ENCODE data around the gene C12orf75.
"Not testable (repeated sequence)": the region's sequence is repeated elsewhere in the genome, so short reads cannot be mapped to it uniquely, and the experiment has no call there.

The C12orf75 gene

GRCh38 chr12:105330283-105330930, at the start of gene C12orf75:
Gene C12orf75, plus strand, starts transcription at chr12:105330691. Its CDS starts 201 bp downstream, at chr12:105330892.
- peak; percentile 40 for DNase-seq

- no peak for DNase-seq
Measured at GRCh38 chr12:105280966-105281693, 49.4 kb upstream of the C12orf75 start.

- DNase-seq: no peak
Measured at GRCh38 chr12:105281694-105282049, 48.8 kb upstream of the C12orf75 start.

GRCh38 chr12:105285378-105285777, 45.1 kb upstream of the C12orf75 start:
- DNase-seq: no peak

- no peak for DNase-seq
Measured at GRCh38 chr12:105287408-105287807, 43.1 kb upstream of the C12orf75 start.

- no peak for DNase-seq
Measured at GRCh38 chr12:105288311-105288996, 42.0 kb upstream of the C12orf75 start.

GRCh38 chr12:105289114-105289904, 41.2 kb upstream of the C12orf75 start:
- no peak for DNase-seq

- DNase-seq: no peak
Measured at GRCh38 chr12:105291531-105291930, 39.0 kb upstream of the C12orf75 start.

- no peak for DNase-seq
Measured at GRCh38 chr12:105292705-105293104, 37.8 kb upstream of the C12orf75 start.

GRCh38 chr12:105293187-105293586, 37.3 kb upstream of the C12orf75 start:
- DNase-seq: no peak

GRCh38 chr12:105294161-105294560, 36.3 kb upstream of the C12orf75 start:
- DNase-seq: no peak

- DNase-seq: no peak
Measured at GRCh38 chr12:105294886-105295479, 35.5 kb upstream of the C12orf75 start.

GRCh38 chr12:105296116-105297089, 34.1 kb upstream of the C12orf75 start:
- no peak for DNase-seq

GRCh38 chr12:105300883-105301282, 29.6 kb upstream of the C12orf75 start:
- no peak for DNase-seq

- no peak for DNase-seq
Measured at GRCh38 chr12:105301696-105302095, 28.8 kb upstream of the C12orf75 start.

GRCh38 chr12:105302986-105303385, 27.5 kb upstream of the C12orf75 start:
- DNase-seq: not testable (repeated sequence)

GRCh38 chr12:105304626-105305025, 25.9 kb upstream of the C12orf75 start:
- not testable (repeated sequence) for DNase-seq

- not testable (repeated sequence) for DNase-seq
Measured at GRCh38 chr12:105307601-105308314, 22.7 kb upstream of the C12orf75 start.

GRCh38 chr12:105308839-105309238, 21.7 kb upstream of the C12orf75 start:
- DNase-seq: not testable (repeated sequence)

GRCh38 chr12:105309384-105309783, 21.1 kb upstream of the C12orf75 start:
- not testable (repeated sequence) for DNase-seq
